ENCODE measurements around the gene PTPRH. TPM values are rescaled to one million over a fixed set of nuclear protein-coding genes. Genes with fewer than 3 reads are reported as not detected.
A peak's percentile ranks its signal among the peaks of the same experiment; 100 is the strongest.

Gene PTPRH
- total and polyA plus RNA-seq, 5 experiments from 2014 or later = not detected

Small RNA genes lying within 50 kb of the gene (microRNA-seq; reads per million reads assigned to microRNA genes)
- gene MIR6802 (ENCODE audit: borderline microRNAs expressed) (3.4 reads per million, percentile 4 among the genes with 10 or more reads in this experiment), gene MIR6803 (ENCODE audit: borderline microRNAs expressed) (10.3 reads per million, percentile 28 among the genes with 10 or more reads in this experiment), gene MIR6804 (ENCODE audit: borderline microRNAs expressed) (1.0 reads per million)

Other genes starting within 250 kb of the PTPRH start
- gene NLRP2, start 243.1 kb downstream of the PTPRH start, total RNA-seq = 10 to 100 TPM; 19.6 to 20.5 TPM
- 1 to 10 TPM; 1.6 to 7.0 (median 1.7) TPM for gene NLRP2, start 243.1 kb downstream of the PTPRH start, polyA plus RNA-seq
- under 1 TPM; 0.31 to 0.69 TPM for gene GP6, start 171.2 kb downstream of the PTPRH start, total RNA-seq
- gene GP6, start 171.2 kb downstream of the PTPRH start, polyA plus RNA-seq = under 1 TPM in 1 of 3 donors, not detected in 2; 0.08 TPM
- 10 to 100 TPM; 24.3 to 26.1 TPM for gene RDH13, start 146.4 kb downstream of the PTPRH start, total RNA-seq
- 10 to 100 TPM in 1 of 3 donors, 1 to 10 TPM in 2; 4.3 to 18.0 (median 5.3) TPM for gene RDH13, start 146.4 kb downstream of the PTPRH start, polyA plus RNA-seq
- gene EPS8L1, start 133.6 kb downstream of the PTPRH start, total RNA-seq = under 1 TPM in 1 of 2 experiments, not detected in 1; 0.39 TPM
- 1 to 10 TPM in 1 of 3 donors, under 1 TPM in 2; 0.81 to 2.1 (median 0.85) TPM for gene EPS8L1, start 133.6 kb downstream of the PTPRH start, polyA plus RNA-seq
- 100 to 1,000 TPM; 140 to 141 TPM for gene PPP1R12C, start 91.9 kb downstream of the PTPRH start, total RNA-seq
- 1 to 10 TPM; 2.7 to 6.2 (median 3.9) TPM for gene PPP1R12C, start 91.9 kb downstream of the PTPRH start, polyA plus RNA-seq
- gene TNNT1, start 60.3 kb downstream of the PTPRH start, total RNA-seq = not detected
- not detected for gene TNNT1, start 60.3 kb downstream of the PTPRH start, polyA plus RNA-seq
- gene TNNI3, start 51.8 kb downstream of the PTPRH start, total RNA-seq = not detected
- gene TNNI3, start 51.8 kb downstream of the PTPRH start, polyA plus RNA-seq = not detected
- not detected for gene DNAAF3, start 42.9 kb downstream of the PTPRH start, total RNA-seq
- not detected for gene DNAAF3, start 42.9 kb downstream of the PTPRH start, polyA plus RNA-seq
- gene SYT5, start 29.2 kb downstream of the PTPRH start, total RNA-seq = not detected
- under 1 TPM; 0.09 to 0.56 (median 0.25) TPM for gene SYT5, start 29.2 kb downstream of the PTPRH start, polyA plus RNA-seq
- gene TMEM86B, start 19.3 kb upstream of the PTPRH start, total RNA-seq = 10 to 100 TPM; 17.7 to 20.9 TPM
- 1 to 10 TPM in 1 of 3 donors, under 1 TPM in 2; 0.17 to 2.3 (median 0.54) TPM for gene TMEM86B, start 19.3 kb upstream of the PTPRH start, polyA plus RNA-seq
- gene PPP6R1, start 49.5 kb upstream of the PTPRH start, total RNA-seq = 100 to 1,000 TPM; 167 to 168 TPM
- gene PPP6R1, start 49.5 kb upstream of the PTPRH start, polyA plus RNA-seq = 100 to 1,000 TPM in 1 of 3 donors, 10 to 100 TPM in 2; 57.3 to 131 (median 60.9) TPM
- gene HSPBP1, start 70.6 kb upstream of the PTPRH start, total RNA-seq = 10 to 100 TPM; 20.3 to 20.4 TPM
- 10 to 100 TPM; 38.6 to 44.8 (median 42.5) TPM for gene HSPBP1, start 70.6 kb upstream of the PTPRH start, polyA plus RNA-seq
- 1 to 10 TPM; 1.9 to 2.9 TPM for gene BRSK1, start 74.5 kb upstream of the PTPRH start, total RNA-seq
- under 1 TPM in 1 of 3 donors, not detected in 2; 0.24 TPM for gene BRSK1, start 74.5 kb upstream of the PTPRH start, polyA plus RNA-seq
- not detected for gene TMEM150B, start 115.8 kb upstream of the PTPRH start, total RNA-seq
- not detected for gene TMEM150B, start 115.8 kb upstream of the PTPRH start, polyA plus RNA-seq
- 10 to 100 TPM; 19.2 to 21.8 TPM for gene KMT5C, start 130.4 kb upstream of the PTPRH start, total RNA-seq
- 1 to 10 TPM; 1.7 to 2.5 (median 2.1) TPM for gene KMT5C, start 130.4 kb upstream of the PTPRH start, polyA plus RNA-seq
- gene COX6B2, start 145.2 kb upstream of the PTPRH start, total RNA-seq = not detected
- gene COX6B2, start 145.2 kb upstream of the PTPRH start, polyA plus RNA-seq = not detected
- not detected for gene GARIN5B, start 153.8 kb upstream of the PTPRH start, total RNA-seq
- gene GARIN5B, start 153.8 kb upstream of the PTPRH start, polyA plus RNA-seq = not detected
- gene IL11, start 161.0 kb upstream of the PTPRH start, total RNA-seq = under 1 TPM in 1 of 2 experiments, not detected in 1; 0.21 TPM
- not detected for gene IL11, start 161.0 kb upstream of the PTPRH start, polyA plus RNA-seq
- not detected for gene TMEM190, start 167.3 kb upstream of the PTPRH start, total RNA-seq
- gene TMEM190, start 167.3 kb upstream of the PTPRH start, polyA plus RNA-seq = not detected
- 10 to 100 TPM in 1 of 2 experiments, 1 to 10 TPM in 1; 10.0 to 10.2 TPM for gene TMEM238, start 174.8 kb upstream of the PTPRH start, total RNA-seq
- 1 to 10 TPM; 1.1 to 1.5 (median 1.3) TPM for gene TMEM238, start 174.8 kb upstream of the PTPRH start, polyA plus RNA-seq
- 1,000 to 10,000 TPM; 2,967 to 2,995 TPM for gene RPL28, start 176.4 kb upstream of the PTPRH start, total RNA-seq
- 1,000 to 10,000 TPM in 1 of 3 donors, 100 to 1,000 TPM in 2; 559 to 1,017 (median 787) TPM for gene RPL28, start 176.4 kb upstream of the PTPRH start, polyA plus RNA-seq
- 10 to 100 TPM; 18.1 to 20.2 TPM for gene UBE2S, start 198.3 kb upstream of the PTPRH start, total RNA-seq
- 10 to 100 TPM; 18.6 to 25.8 (median 24.5) TPM for gene UBE2S, start 198.3 kb upstream of the PTPRH start, polyA plus RNA-seq
- gene SHISA7, start 233.8 kb upstream of the PTPRH start, total RNA-seq = not detected
- gene SHISA7, start 233.8 kb upstream of the PTPRH start, polyA plus RNA-seq = not detected

Measured in naive thymus-derived CD8-positive, alpha-beta T cell (primary cell).